Activated T-helper 17 cell treated with anti-CD3 and anti-CD28 coated beads, Interleukin-2, amount 50 U/mL, for 72 hours (primary cell): Measurements from ENCODE around the gene KLHL35. TPM values are rescaled to one million over a fixed set of nuclear protein-coding genes. Genes with fewer than 3 reads are reported as not detected.

Experiments used
- ATAC-seq: fragments of 150-1000 bp; cut with Tn5 transposase; replicated peaks from 2 replicates; pipeline ENCODE4 v1.10.0; 2021; ENCODE audit warnings: mild to moderate bottlenecking, moderate library complexity
- H3K27ac Mint-ChIP-seq: one replicate; pipeline ENCODE4 v1.8.0; 2022; ENCODE audit warnings: mixed read lengths
- H3K27me3 Mint-ChIP-seq: one replicate; pipeline ENCODE4 v1.8.0; 2022; ENCODE audit warnings: mixed read lengths
- H3K36me3 Mint-ChIP-seq: one replicate; pipeline ENCODE4 v1.8.0; 2022; ENCODE audit warnings: low read depth, mild to moderate bottlenecking, mixed read lengths
- H3K4me1 Mint-ChIP-seq: one replicate; pipeline ENCODE4 v1.8.0; 2022; ENCODE audit warnings: mixed read lengths
- H3K4me3 Mint-ChIP-seq: one replicate; pipeline ENCODE4 v1.8.0; 2022; ENCODE audit warnings: mild to moderate bottlenecking, mixed read lengths
- H3K9me3 Mint-ChIP-seq: one replicate; pipeline ENCODE4 v1.8.0; 2022; ENCODE audit warnings: mixed read lengths
- total RNA-seq, 2 donors: library from RNA; stranded (reverse); gene quantifications; one replicate each; pipeline ENCODE4 v1.2.3, GENCODE V29; 2022

Gene KLHL35
- total RNA-seq, 2 donors from 2014 or later, result 0.50 to 1.2 TPM

- H3K4me3 Mint-ChIP-seq, result peak overlapping the region; percentile 100
Observed at GRCh38 chr11:75403983-75404658, 28.9 kb downstream of the KLHL35 start.

GRCh38 chr11:75403037-75403436 lies 30.0 kb downstream of the KLHL35 start:
- Mint-ChIP-seq H3K27ac (peak overlapping the region; percentile 98), H3K4me3 (peak overlapping the region; percentile 100), H3K9me3 (no peaks in the 10 kb centered on the region), H3K4me1 (peaks cover 41% of the 10 kb centered on the region), H3K27me3 (no peaks in the 10 kb centered on the region), H3K36me3 (peaks cover 90% of the 10 kb centered on the region)
- ATAC-seq, result no peak

More at GRCh38 chr11:75403983-75404658, 28.9 kb downstream of the KLHL35 start:
- peaks cover 40% of the 10 kb centered on the region for H3K4me1 Mint-ChIP-seq
- peaks cover 98% of the 10 kb centered on the region for H3K36me3 Mint-ChIP-seq
- no peaks in the 10 kb centered on the region for H3K27me3 Mint-ChIP-seq
- H3K27ac Mint-ChIP-seq, result peak overlapping the region; percentile 98
- no peak for ATAC-seq
- no peaks in the 10 kb centered on the region for H3K9me3 Mint-ChIP-seq

GRCh38 chr11:75402002-75402773 lies 30.8 kb downstream of the KLHL35 start:
- peak overlapping the region; percentile 100 for H3K4me3 Mint-ChIP-seq
- ATAC-seq, result no peak
- H3K9me3 Mint-ChIP-seq, result no peaks in the 10 kb centered on the region
- H3K27me3 Mint-ChIP-seq, result no peaks in the 10 kb centered on the region
- H3K4me1 Mint-ChIP-seq, result peaks cover 36% of the 10 kb centered on the region
- H3K27ac Mint-ChIP-seq, result peak overlapping the region; percentile 98
- peaks cover 82% of the 10 kb centered on the region for H3K36me3 Mint-ChIP-seq

- peak; percentile 13 for ATAC-seq
- Mint-ChIP-seq H3K27ac (peak overlapping the region; percentile 98), H3K4me1 (peaks cover 36% of the 10 kb centered on the region), H3K4me3 (peak overlapping the region; percentile 100), H3K9me3 (no peaks in the 10 kb centered on the region), H3K27me3 (no peaks in the 10 kb centered on the region), H3K36me3 (peaks cover 63% of the 10 kb centered on the region)
Observed at GRCh38 chr11:75400146-75400865, 32.7 kb downstream of the KLHL35 start.

GRCh38 chr11:75399344-75400145 lies 33.5 kb downstream of the KLHL35 start, which contains the start of gene RPS3:
Gene RPS3, plus strand, starts transcription at chr11:75399518. Its CDS starts 30 bp downstream, at chr11:75399548.
- H3K27me3 Mint-ChIP-seq, result no peaks in the 10 kb centered on the region
- peaks cover 55% of the 10 kb centered on the region for H3K36me3 Mint-ChIP-seq
- peaks cover 36% of the 10 kb centered on the region for H3K4me1 Mint-ChIP-seq
- ATAC-seq, result peak; percentile 96
- H3K27ac Mint-ChIP-seq, result peak within 1 kb of the TSS; percentile 98
- H3K4me3 Mint-ChIP-seq, result peak within 1 kb of the TSS; percentile 100
- H3K9me3 Mint-ChIP-seq, result no peaks in the 10 kb centered on the region

- no peaks in the 10 kb centered on the region for H3K9me3 Mint-ChIP-seq
- peaks cover 49% of the 10 kb centered on the region for H3K36me3 Mint-ChIP-seq
- no peaks in the 10 kb centered on the region for H3K27me3 Mint-ChIP-seq
- H3K4me1 Mint-ChIP-seq, result peaks cover 29% of the 10 kb centered on the region
- peak; percentile 9 for ATAC-seq
- H3K4me3 Mint-ChIP-seq, result peak overlapping the region; percentile 100
- peak overlapping the region; percentile 98 for H3K27ac Mint-ChIP-seq
Observed at GRCh38 chr11:75398906-75399305, 34.1 kb downstream of the KLHL35 start.

- no peak overlapping the region for H3K27ac Mint-ChIP-seq
- peaks cover 3% of the 10 kb centered on the region for H3K36me3 Mint-ChIP-seq
- ATAC-seq, result peak; percentile 45
- no peak overlapping the region for H3K4me3 Mint-ChIP-seq
- no peaks in the 10 kb centered on the region for H3K27me3 Mint-ChIP-seq
- H3K4me1 Mint-ChIP-seq, result peaks cover 3% of the 10 kb centered on the region
- no peaks in the 10 kb centered on the region for H3K9me3 Mint-ChIP-seq
Observed at GRCh38 chr11:75394085-75394840, 38.7 kb downstream of the KLHL35 start.

- Mint-ChIP-seq H3K27me3 (no peaks in the 10 kb centered on the region), H3K4me1 (no peaks in the 10 kb centered on the region), H3K9me3 (no peaks in the 10 kb centered on the region), H3K4me3 (no peak overlapping the region), H3K36me3 (no peaks in the 10 kb centered on the region), H3K27ac (no peak overlapping the region)
- no peak for ATAC-seq
Observed at GRCh38 chr11:75389925-75390324, 43.1 kb downstream of the KLHL35 start.

- ATAC-seq, result peak; percentile 30
- no peaks in the 10 kb centered on the region for H3K27me3 Mint-ChIP-seq
- H3K4me1 Mint-ChIP-seq, result peaks cover 4% of the 10 kb centered on the region
- H3K36me3 Mint-ChIP-seq, result no peaks in the 10 kb centered on the region
- H3K27ac Mint-ChIP-seq, result no peak overlapping the region
- H3K9me3 Mint-ChIP-seq, result no peaks in the 10 kb centered on the region
- H3K4me3 Mint-ChIP-seq, result no peak overlapping the region
Observed at GRCh38 chr11:75389276-75389605, 43.8 kb downstream of the KLHL35 start.

- ATAC-seq, result peak; percentile 83
- peaks cover 5% of the 10 kb centered on the region for H3K4me1 Mint-ChIP-seq
- no peak overlapping the region for H3K27ac Mint-ChIP-seq
- H3K36me3 Mint-ChIP-seq, result no peaks in the 10 kb centered on the region
- no peaks in the 10 kb centered on the region for H3K27me3 Mint-ChIP-seq
- H3K9me3 Mint-ChIP-seq, result no peaks in the 10 kb centered on the region
- no peak overlapping the region for H3K4me3 Mint-ChIP-seq
Observed at GRCh38 chr11:75388386-75389275, 44.4 kb downstream of the KLHL35 start.

- peaks cover 9% of the 10 kb centered on the region for H3K4me1 Mint-ChIP-seq
- no peaks in the 10 kb centered on the region for H3K9me3 Mint-ChIP-seq
- no peak overlapping the region for H3K27ac Mint-ChIP-seq
- H3K36me3 Mint-ChIP-seq, result no peaks in the 10 kb centered on the region
- no peak for ATAC-seq
- H3K4me3 Mint-ChIP-seq, result no peak overlapping the region
- no peaks in the 10 kb centered on the region for H3K27me3 Mint-ChIP-seq
Observed at GRCh38 chr11:75387736-75388294, 45.2 kb downstream of the KLHL35 start.

GRCh38 chr11:75386942-75387630 lies 45.9 kb downstream of the KLHL35 start:
- Mint-ChIP-seq H3K27me3 (no peaks in the 10 kb centered on the region), H3K36me3 (no peaks in the 10 kb centered on the region), H3K4me3 (no peak overlapping the region)

More at GRCh38 chr11:75386942-75387630, 45.9 kb downstream of the KLHL35 start:
- Mint-ChIP-seq H3K4me1 (peaks cover 9% of the 10 kb centered on the region), H3K27ac (no peak overlapping the region), H3K9me3 (no peaks in the 10 kb centered on the region)
- ATAC-seq, result no peak
